Glomerular visceral epithelial cell (primary cell): ENCODE results near the gene TMEM88.

ENCODE experiments used
- DNase-seq: peaks from one replicate; pipeline ENCODE4 v3.0.0-alpha.2; 2016; ENCODE audit errors: extremely low spot score

The TMEM88 gene

DNA sequence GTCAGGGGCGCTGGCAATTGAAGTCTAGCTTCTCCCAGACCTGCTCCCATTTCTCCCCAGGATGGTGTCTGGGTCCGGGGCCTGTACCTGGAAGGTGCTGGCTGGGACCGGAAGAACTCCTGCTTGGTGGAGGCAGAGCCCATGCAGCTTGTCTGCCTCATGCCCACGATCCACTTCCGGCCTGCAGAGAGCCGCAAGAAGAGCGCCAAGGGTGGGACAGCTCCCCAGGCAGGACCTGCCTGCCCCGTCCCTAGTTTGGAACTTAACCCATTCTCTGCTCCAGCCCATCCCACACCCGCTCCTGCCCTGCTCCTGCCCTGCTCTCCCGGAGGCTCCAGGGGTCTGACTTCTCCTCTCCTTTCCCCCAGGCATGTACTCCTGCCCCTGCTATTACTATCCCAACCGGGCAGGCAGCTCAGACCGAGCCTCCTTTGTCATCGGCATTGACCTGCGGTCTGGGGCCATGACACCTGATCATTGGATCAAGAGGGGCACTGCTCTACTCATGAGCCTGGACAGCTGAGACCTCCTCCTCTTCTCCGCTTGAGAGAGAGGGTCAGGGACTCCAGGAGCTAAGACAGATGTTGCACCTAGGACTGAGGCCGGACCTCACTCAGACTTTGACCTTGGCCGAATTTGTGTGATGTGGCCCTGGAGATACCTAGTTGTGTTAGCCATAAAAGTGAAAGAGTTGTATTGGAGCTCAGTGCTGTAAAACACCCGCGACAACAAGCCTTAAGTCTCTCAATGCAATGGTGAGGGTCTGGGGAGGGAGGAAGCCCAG is 21.7 kb upstream of the TMEM88 start:
- DNase-seq: no peak

DNA sequence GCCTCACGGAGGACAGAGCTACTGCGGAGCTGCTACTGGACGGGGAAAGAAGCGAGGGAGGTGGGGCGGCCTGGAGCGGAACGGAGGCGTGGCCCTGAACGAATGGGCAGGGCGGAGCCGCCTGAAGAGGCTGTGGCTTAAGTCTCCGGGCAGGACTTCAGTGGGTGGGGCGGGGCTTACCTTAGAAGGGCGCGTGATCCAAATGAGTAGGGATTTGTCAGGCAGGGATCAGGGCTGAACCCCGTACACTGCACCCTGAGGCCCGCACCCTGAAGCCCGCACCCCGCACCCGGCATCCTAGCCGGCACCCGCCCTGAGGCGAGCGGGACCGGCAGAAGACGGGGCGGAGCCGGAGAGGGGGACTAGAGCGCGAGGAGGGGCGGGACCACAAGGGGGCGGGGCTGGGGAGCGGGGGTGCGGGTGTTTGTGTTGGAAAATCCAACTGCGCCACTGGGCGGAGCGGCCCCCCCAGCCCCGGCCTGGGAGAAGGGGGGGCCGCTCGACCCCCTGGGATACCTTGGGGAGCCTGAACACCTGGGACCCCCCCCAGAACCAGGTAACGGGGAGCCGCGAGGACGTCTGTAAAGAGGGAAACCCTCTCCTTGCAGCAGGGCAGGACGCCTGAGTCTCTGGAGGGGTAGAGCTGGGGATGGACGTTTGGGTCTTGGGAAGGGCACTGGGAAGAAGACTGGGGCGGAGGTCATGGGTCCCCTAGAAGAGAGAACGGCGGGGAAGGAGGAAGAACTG is 20.9 kb upstream of the TMEM88 start, which contains the start of gene KDM6B:
Gene KDM6B (plus strand): TSS at position 423 of the 747 bp plus-strand sequence. CDS start 11,338 bp downstream, outside the sequence.
- DNase-seq: peak; percentile 84

DNA sequence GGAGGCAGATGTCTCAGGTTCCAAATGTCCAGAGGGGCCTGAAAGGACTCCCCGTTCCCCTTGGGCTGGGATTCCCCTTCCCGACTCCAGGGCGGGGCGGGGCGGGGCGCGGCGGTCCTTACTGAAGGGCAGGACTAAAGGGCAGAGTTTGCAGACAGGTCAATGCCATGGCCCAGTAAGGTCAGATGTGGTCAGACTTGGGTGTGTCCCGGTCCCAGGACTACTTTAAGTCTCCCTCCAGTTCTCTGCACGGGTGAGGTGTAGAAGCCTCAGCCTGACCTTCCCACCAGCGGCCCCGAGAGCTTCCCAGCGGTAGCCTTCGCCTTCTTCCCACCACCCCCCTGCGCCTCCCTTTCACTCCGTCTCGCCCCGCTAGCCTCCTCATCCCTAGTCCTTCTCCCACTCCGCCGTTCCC is 20.3 kb upstream of the TMEM88 start:
- peak; percentile 41 for DNase-seq

DNA sequence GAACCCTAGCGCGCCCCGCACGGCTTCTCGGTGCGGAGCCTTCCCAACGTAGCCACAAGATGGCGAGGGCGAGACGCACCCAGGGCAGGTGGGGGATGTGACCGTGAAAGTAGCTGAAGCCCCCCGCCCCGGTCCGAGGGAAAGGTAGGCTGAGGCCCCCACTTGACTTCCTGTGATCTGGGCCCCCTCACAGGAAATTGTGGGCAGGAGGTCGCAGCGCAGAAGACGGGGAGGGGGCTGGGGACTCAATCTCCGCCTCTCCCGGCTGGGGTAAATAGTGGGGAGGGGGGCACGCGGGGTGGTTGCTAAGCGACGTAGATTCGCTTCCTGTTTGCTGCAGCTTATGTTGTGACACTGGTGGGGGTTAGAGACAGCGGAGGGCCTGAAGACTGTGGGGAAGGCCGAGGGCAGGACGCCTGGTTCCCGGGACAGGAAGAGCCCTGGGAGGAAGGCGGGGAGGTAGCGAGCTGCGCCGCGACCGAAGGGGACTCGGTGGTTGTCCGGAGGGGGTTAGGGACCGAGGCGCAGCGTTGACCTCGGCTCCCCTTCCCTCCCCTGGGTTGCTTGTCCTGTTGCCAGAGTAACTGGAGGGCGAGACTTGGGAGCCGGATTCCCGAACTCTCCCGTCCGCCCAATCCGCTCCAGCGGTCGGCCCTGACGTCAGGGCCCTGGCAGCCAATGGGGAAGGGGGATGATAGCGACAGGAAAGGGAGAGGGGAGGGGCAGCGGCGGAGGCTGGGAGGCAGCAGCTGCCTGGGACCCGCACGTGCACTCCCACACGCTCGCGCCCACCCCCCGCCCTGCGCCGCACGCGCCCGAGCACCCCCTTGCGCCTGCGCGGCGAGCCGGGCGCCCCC is 19.7 kb upstream of the TMEM88 start:
- peak; percentile 98 for DNase-seq

DNA sequence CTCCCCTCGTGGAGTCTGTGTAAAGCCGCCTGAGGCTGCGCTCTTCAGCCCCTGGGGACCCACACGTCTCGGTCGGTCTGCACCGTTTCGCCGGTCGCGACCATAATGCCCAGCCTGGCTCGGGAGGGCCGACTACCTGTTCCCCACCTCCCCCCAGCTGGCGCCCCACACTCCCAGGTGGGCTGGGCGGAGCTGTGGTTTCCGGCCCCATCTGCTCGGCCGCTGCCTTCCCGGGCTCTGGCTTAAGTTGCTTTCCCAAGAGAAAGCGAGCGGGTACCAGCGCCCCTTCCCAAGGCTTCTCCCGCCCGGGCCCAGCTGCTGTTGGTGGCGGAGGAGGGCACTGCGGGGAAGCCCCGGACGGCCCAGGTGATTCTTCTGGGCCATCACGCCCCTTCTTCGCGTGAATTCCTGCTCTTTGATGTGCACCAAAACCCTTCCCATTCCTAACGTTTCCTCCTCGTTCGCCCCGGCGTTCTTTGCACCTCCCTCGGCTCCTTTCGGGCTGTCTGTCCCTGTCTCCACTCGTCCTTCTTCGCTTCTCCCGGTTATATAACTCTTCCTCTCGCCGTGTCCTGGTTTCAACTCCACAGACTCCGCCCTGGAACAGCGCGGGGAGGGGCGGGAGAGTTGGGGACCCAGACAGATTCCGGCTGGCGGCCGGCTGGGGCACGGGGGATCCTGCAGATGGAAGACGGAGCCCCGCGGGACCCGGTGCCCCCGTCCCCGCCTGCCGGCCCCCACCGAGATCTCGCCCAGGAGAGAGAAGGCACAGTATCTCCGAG is 18.9 kb upstream of the TMEM88 start:
- peak; percentile 58 for DNase-seq

DNA sequence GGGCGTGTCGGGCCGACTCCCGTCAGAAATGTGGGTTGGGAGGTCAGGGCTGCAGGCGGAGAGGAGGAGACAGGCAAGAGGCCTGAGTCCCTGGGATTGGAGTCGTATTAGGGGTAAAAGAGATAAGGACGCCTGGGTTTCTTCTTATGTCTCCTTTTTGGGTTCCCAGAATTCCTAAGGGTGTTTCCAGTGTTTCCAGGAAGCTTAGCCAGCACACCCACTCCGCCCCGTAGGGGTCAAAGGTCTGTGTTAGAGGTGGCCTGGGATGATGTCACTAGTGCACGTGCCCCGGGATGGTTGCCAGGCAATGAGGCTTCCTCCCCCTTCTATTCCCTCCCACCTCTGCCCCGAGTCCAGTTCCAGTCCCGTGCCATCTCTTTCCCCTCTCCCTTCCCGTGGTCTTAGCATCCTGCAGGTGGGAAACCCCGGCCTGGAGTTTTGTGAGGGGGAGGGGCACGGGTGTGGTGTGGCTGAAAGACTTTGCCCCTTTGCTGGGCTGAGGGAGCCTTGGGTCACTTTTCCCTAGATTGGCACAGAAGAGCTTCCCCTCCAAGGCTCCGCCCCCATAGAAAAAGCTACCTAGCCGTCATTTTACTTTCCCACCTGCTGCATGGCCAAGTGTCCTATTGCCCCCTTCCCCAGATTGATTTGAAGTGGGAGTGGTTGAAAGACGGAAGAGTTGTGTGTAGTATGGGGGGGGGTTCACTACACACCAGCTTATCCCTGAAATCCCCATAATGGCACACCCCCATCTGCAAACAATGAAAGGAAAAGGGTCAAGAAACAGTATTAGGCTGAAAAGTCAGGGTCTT is 18.1 kb upstream of the TMEM88 start:
- DNase-seq: peak; percentile 94

DNA sequence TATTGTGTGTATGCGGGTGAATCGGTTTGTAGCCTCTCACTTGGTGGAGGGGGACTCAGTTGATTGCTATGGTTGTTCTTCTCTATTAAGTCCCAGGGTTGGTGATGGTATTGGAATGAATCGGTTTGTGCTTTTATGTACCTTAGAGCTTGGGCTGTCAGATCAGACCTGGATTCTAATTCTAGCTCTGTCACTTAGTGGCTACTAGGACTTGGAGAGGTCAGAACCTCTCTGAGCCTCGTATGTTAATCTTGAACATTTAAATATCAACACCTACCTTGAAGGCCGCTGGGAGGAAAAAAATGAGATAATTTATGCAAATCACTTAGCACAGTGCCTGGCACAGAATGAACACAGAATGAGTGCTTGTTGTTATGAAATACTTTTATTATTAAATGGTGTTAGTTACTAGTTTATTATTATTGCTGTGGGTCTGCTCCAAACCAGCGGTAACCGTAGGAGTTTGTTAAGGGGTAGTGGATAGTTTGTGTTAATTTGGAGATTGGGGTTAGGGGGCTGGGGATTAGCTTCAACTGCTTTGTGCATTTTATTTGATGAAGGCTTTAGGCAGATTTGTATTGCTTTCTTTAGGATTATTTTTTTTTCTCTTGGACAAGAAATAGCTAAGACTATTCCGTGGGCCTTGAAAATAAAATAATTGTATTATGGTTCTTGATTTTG is 17.3 kb upstream of the TMEM88 start:
- no peak for DNase-seq

DNA sequence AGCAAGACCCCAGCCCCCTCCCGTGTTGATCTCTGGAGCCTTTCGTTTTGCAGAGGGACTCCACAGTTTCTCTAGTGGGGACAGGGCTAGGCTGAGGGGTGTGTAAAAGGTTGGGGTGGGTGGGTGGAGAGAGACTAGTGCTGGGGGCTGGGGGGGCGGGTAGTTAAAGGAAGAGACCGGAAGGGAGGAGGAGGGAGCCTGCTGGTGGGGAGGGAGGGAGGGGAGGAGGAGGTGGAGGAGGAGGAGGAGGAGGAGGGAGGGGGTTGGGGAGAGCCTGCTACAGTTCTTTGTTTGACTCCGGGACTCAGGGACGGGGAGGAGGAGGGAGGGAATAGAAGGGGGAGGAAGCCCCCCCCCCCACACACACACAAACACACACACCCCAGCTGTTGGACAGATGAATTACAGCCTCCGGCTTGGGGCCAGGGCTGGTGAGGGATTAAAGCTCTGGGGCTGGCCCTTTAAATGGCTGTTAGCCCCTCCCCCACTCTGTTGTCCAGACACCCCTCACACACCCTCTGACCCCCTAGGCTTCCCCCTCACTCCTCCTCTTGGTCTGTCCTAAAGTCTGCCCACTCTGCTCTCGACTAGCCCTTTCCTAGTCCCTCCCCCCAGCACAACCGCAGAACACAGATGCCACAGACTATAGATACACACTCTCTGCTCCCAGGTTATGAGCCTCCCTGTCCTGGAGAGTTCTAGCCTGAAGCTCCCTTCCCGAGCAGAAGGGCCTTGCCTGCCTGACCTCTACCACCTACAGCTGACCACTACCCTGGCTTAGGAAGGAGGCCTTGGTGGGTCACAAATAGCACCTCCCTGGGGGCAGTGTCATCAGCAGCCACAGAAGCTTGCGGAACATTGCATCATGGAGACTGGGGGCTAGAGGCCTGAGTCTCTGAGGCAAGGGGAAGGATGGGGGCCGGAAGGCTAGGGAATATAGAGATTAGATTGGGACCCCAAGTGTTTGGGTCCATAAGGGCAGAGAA is 16.5 kb upstream of the TMEM88 start:
- peak; percentile 66 for DNase-seq

DNA sequence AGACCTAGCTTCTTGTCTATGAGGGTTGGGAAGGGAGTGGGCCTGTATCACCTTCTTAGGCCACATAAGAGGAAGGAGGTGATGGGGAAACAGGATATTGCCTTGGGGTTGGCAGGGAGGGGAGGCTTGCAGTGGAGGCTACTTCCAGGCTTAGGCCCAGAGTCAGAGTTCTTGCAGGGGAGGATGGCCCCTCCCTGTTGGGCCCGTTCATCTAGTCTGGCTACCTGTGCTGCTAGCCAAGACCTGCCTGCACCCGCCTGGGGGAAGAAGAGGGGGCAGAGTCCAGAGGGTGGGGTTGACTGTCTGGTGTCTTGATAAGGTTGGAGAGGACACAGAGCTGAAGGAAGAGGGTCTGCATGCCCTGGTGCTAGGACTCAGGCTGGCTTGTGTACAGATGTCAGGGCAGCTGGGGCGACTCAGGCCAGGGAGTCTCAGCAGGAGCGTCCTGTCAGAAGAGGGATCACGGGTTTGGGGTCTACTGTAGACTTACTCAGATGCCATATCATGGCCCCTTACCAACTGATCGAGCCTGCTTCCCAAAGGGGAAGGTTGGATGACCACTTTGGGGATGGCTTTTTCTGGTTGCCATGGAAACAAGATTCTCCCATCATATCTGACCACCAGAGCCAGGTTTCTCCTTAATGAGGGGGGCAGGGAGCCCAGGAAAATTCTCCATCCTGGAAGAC is 15.5 kb upstream of the TMEM88 start:
- no peak for DNase-seq

DNA sequence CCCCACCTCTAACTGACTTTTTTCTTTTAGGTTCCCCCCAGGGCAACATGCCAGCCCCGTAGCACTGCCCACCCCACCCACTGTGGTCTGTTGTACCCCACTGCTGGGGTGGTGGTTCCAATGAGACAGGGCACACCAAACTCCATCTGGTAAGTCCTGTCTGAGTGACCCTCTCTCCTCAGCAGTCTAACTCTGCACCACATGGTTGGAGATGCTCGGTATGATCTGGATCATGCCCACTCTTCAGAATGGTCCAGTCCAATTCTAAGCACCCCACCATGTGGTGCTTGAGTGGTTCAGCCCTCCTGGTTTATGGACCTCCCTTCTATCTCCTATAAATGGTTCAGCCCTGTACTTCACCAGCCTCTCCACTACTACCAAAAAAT is 15.0 kb upstream of the TMEM88 start:
- DNase-seq: no peak

DNA sequence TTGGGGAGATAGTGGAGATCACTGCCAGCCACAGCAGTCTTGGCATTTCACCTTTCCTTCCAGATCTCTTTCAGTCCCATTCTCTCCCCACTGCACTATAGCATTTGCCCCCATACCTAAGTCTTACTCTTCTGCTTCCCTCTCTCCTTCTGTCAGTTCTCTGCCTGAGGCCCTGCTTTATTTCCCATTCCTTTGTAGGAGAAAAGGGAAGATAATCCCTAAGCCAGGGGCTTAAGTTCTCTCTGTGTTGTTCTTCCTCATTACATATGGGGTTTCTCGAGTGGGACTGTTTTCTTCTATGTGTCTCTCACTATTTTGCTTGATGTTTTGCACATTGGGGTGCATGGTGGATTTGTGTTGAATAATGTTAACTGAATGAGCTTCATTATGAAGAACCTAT is 14.4 kb upstream of the TMEM88 start:
- no peak for DNase-seq

DNA sequence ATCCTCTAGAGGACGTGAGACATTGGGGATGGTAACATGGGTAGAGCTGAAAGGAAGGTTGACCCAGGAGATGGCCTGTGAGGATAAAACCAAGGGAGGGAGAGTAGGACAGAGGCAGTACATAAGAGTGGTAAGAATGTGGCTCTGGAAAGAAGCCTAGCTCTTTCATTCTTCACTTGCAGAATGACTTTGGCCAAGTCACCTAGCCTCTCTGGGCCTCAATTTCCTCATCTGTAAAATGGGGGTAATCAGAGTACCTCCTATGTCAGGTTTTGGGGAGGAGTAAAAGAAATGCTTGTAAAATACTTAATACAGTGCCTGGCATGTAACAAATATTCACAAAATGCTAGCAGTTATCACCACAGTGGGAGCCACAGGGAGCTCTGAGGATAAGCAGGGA is 14.0 kb upstream of the TMEM88 start:
- no peak for DNase-seq

DNA sequence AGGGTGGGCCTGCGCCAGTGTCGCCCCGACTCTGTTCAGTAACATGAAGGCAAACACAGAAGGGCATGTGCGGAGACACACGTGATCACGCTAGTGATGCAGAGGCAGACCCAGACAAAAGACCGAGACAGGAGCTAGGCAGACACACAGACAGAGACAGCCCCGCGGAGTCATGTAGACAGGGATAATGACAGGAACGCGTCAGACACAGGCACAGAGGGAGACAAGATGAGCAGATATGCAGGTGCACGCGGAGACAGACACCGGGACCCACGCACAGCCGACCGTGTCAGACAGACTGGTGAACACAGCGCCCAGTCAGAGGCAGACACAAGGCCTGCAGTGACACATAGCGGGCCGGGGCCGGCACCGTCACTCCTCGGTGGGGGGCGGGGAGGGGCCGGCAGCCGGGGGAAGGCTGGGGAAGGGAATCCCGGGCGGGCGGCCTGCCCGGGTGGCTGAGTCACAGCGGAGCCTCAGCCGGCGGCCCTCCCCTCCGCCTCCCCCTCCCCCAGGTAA is 13.4 kb upstream of the TMEM88 start:
- peak; percentile 91 for DNase-seq

DNA sequence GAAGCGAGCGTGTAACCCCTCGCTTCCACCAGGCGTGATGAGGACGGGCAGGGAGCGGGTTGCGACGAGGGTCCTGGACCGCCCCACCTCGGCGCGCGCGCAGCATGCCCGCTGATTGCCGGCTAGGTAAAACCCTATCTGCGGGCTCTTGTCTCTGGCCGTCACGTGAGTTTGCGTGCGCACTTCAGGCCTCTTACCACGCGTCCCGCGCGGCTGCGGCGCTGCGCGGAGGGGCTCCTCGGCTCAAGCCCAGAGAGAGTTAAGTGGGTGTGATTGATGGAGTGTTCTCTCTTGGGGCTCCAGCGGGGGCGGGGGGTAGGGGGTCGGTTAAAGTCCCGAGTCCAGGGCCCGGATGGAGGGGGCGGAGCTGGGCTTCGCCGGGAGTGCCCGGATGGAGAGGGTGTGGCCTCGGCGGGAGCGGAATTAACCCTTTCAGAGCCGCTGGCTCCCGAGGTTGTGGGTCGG is 12.9 kb upstream of the TMEM88 start:
- DNase-seq: peak; percentile 86

DNA sequence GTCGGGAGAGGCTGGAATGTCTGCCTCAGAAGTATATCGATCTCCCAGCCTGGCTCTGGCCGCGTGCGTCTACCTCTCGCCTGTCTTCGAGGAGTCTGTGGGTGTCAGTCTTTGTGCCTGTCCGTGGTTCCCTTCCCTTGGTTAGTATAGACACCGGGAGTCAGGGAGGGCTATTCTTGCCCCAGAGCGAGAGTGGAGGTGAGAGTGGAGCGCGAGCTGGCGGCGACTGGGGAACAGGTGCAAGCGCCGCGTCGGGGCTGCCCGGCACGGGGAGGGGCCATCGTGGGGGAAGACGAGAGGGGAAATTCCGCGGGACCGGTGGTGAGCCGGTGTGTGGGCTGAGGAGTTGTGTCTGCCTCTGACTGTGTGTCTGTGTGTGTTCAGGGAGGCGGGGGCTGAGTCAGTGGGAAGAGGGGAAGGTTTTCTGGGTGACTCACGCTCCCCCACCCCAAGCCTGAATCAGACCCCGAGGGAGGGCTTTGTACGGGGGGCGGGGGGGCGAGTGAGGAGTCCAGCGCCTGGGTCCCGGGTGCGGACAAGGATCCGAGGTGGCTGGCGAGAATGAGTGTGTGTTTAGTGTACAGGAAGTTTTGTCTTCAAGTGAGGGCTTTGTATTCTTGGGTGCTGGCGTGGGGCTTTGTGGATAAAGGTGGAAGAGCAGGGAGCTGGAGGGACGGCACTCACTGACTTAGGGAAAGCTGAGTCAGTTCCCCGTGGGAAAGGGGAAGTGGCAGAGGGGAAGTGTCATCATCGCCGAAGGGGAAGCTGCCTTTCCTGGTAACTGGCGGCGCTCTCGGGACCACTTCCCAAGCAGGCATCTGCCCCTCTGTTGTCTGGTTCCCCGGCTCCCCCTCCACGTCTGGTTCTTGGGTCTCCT is 12.2 kb upstream of the TMEM88 start:
- DNase-seq: peak; percentile 92

DNA sequence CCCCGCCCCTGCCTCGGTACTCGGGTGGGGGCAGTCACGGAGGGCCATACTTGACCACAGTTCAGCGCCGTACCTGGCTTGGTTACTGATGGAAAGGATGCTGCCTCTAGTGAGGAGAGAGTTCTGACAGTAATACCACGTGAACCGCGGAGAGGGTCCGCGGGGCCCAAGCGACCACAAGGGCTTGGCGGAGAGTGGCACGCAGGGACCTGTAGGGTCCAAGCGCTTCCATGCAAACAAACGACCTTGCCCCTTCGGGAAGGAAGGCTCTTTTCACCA is 11.7 kb upstream of the TMEM88 start:
- DNase-seq: no peak
